Stimulated activated CD4-positive, alpha-beta T cell treated with anti-CD3 and anti-CD28 coated beads, TNF-alpha, amount 100 ng/mL, for 24 hours (primary cell): ENCODE data around the gene CCN6.

Source experiments
- DNase-seq, 3 experiments: peaks; one replicate each; pipeline ENCODE4 v3.0.0-alpha.2; 2020; ENCODE audit warnings: low read depth in 3 of 3

The CCN6 gene

DNA sequence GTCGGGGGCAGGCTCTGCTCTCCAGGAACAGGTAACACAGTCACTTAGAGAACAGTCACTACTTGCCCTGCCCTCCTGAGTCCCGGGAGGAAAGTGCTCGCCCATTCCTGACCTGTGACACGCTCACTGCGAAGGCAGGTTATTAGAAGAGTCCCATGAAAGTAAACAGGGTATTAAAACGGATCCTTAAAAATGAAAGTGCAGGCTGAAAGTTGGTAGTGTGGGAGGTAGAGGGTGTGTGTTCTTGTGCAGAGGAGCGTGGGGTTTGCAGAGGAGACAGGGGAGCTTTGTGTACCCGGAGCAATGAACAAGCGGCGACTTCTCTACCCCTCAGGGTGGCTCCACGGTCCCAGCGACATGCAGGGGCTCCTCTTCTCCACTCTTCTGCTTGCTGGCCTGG, at the start of gene CCN6:
CCN6 (plus strand) TSS at position 104 of the 400 bp plus-strand sequence; CDS start at position 358, 254 bp downstream.
- DNase-seq: no peak

DNA sequence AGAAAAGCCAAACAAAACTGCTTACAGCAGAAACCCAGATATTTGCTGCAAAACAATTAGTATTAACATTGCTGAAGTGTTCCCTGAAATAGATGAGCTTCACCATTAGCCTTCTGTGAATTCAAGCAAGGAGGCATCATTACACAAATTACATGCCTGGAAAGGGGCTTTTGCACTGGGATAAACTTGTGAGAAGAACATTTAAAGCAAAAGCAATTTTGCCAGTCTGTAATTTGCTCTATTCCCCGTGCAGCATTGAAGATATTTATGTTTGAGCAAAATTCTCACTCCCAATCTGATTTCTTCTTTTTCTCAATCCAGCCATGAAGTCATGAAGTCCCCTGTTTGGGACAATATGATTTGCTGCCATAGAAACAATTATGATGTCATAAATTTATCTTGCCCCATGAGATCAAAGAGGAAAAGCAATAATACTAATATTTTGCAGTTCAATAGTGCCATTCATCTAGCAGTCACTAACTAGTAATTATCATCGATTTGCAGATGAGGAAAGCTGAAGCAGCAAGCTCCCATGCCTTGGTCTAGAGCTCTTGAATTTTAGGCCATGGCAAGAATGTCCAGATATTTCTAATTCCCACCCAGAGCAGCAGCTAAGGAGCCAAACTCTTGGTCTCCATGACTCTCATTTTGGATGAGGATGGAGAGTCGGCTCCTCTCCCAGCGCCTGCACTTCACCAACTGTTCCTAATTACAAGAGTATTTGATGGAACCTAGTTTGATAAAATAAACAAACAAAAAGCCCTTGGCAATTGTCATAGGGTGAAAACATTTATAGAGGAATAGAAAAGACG, 49.5 kb upstream of the CCN6 start:
- no peak for DNase-seq

DNA sequence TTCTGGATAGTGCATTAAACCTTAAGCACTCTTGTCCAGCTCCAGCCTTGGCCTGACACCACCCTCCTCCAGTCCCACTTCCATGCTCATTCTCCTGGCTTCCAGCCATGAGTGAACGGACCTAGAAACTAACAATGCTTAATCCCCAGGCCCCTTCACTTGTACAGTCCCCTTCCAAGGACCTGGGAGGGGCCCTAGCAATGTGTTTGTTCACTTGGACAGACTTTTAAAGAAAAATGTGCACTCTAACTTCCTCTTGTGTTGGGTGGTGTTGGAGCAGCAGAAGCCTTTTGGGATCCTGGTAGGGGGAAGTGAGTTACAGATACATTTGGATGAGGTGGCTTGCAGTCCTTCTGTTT, 48.9 kb upstream of the CCN6 start:
- no peak for DNase-seq

DNA sequence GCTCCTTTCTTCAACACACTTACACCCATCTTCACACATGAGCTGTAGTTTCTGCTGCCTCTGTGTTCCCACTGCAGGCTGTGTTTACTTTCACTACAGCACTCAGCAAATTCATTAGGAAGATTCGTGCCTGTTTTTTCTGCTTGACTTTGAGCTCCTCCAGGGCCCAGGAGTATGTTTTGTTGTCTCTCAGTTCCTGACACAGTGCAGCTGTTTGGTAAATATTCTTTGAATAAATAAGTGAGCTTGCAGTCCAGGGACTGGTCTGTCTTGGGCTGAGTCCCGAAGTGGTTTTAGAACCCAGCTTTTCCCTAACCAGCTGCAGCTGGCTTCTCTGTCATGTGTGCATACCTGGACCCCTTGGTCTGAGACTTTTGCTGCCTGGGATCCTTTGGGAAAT, 46.6 kb upstream of the CCN6 start:
- no peak for DNase-seq

DNA sequence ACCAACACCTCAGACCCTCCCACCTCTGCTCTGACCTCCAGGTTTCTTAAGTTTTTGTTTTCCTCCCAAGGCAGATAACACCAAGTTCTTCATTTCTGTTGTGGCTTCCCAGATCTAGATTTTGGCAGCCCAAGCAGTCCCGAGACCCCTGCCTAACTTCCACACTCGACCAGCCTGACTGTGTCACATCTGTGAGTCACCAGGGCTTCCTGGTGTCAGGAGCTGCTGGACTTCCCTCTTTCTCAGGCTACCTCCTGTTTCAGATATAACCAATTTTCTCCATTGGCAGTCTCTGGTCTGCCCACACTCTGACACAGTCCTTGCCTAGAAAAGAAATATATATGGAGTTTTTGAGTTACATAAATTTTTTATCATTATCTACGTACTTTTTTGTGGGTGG, 46.1 kb upstream of the CCN6 start:
- no peak for DNase-seq

DNA sequence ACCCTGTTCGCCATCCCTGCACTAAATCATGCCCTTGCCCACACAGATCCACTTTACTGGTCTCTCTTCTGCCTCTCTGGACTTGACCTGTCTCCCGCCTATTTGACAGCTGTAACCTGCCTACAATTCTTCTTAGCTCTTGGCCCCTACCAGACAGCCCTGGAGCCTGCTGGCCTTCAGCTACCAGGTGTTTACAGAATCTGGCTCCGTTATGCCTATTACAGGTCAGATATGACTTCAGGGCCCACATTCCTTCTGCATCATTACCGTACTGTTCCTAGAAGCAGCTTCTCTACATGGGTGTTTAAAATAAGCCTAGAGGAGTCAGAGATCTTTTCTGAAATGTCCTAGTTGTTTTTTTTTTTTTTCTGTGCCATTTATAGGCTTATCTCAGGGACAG, 45.4 kb upstream of the CCN6 start:
- no peak for DNase-seq

DNA sequence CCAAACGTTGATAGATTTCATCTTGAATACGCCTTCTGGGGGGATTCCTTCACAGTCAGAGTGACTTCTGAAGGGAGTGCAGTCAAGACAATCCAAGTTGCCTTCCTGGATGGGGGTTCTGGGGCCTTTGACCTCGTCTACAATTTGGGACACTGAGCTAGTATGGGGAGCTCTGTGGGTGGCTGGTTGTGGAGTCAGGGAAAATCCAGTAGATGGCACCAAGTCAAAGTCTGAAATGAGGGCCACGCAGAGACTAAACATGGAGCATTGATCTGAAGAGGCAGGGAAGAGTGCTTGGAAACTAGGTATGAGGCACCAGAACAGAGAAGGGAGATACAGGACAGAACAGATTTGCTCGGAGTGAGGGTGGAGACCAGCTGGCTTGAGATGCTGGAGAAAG, 43.6 kb upstream of the CCN6 start:
- DNase-seq: no peak

DNA sequence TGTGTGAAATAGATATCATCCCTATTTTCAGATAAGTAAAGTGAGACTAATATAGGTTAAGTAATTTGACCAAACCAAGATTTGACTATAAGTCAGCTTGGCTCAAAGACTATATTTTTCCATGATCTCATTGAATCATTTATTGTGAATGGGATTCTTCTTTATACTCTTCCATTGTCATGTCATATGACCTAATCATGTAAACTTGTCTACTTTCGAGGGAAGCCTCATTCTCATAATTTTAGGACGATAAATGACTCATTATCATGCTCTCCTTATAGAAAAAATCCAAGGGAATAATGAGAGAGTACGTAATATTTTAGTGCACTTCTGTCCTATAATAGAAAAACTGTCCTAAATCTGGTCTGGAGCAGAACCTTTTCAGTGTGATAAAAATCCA, 40.9 kb upstream of the CCN6 start:
- no peak for DNase-seq

DNA sequence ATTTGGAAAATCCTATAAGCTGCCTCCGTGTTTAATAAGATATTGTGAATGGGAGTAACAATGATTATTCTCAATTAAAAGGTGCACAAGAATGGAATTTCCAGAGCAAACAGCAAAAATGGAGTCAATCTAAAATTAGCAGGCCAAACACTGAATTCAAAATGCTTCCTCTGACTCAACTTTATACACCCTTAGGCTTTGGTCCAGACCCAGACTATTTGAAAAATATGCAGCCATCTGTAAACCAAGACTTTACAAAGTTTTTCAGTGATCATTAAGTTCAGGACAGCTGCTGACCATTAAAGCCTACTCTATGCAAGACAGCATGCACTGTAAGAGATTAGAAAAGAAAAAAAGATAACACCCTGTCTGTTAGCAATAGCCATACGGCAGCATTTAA, 39.4 kb upstream of the CCN6 start:
- no peak for DNase-seq

DNA sequence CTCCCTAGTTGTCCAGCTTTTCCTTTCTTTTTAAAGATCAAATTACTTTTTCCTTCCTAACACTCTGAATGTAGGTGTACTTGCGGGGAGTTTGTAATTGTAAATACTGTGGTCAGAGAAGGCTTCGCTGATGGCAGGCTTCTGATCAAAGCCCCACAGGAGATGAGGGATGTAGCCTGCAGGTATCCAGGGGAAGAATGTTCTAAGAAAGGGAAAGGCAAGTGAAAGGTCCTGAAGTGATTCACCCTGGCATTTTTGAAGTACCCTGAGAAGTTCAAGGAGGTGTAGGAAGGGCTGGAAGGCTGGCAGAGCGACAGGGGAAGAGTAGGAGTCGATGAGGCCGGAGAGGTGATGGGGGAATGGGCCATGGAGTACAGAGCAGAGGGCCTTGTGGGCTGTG, 38.2 kb upstream of the CCN6 start:
- no peak for DNase-seq

DNA sequence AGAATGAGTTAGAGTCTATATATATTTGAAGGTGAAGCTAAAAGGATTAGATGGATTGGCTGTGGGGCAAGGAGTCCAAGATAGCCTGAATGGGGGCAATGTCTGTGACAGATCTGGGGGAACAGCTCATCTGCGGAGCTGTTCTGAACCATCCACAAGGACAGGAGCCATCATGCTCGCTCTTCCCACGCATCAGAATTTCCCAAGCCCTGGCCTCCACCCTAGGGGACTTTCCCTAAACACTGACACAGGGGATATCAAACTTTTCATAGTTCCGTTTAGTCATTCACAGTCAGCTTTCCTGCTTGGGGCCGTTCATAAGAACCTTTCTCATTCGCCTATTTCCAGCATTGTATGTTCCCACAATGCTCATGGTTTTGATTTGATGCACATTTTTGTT, 37.6 kb upstream of the CCN6 start:
- DNase-seq: peak; percentile 35 to 73 (median 66)

DNA sequence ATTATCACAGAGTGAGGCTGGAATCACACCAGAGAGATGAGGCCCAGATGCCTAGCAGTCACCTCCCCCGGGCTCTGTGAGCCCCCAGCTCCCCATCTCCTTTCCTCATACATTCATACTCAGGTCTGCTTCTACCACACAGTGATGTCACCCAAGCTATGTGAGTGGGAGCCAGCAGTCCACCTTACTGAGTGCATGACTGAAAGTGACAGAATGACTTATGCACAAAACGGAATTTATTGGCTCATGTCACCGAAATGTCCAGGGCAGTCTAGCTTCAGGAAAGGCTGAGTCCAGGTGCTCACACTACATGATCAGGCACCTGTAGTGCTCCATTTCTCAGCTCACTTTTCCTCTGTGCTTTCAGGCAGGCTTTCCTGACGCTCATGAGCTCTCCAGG, 36.7 kb upstream of the CCN6 start:
- DNase-seq: peak in 2 of 3 experiments; percentile 37 to 40

DNA sequence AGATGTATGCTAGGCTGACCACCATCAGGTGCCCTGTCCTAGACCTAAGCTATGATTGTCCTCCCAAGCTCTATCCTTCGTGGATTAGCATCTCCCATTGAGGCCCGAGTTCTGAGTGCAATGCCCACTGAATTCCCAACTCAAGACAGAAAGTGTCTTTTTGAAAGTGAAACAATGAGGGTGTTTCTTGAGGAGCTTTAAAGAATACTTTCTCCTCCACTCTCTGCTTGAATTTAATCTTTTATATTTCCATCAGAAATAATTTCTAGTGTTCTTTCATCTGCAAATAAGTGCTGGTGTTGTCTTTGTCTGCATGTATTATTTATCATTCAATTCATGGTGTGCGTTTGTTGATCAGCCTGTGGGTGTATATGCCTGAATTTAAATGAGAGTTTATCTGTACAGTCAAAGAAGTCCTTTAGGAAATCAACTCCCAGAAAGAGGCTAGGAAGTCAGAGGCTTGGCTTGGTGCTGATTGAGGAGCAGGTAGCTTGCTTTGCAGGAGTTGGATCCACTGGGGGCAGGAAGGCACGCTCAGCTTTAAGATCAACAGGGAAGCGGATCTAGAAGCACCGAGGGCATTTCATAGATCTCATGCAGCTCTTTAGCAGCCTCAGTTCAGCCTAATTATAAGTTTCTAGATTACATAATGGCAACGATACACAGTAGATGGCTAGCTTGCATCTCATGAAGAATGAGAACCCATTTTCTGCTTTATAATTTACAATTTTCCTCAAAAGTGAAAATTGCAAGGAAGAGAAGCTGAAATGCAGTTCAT, 36.0 kb upstream of the CCN6 start:
- DNase-seq: no peak

DNA sequence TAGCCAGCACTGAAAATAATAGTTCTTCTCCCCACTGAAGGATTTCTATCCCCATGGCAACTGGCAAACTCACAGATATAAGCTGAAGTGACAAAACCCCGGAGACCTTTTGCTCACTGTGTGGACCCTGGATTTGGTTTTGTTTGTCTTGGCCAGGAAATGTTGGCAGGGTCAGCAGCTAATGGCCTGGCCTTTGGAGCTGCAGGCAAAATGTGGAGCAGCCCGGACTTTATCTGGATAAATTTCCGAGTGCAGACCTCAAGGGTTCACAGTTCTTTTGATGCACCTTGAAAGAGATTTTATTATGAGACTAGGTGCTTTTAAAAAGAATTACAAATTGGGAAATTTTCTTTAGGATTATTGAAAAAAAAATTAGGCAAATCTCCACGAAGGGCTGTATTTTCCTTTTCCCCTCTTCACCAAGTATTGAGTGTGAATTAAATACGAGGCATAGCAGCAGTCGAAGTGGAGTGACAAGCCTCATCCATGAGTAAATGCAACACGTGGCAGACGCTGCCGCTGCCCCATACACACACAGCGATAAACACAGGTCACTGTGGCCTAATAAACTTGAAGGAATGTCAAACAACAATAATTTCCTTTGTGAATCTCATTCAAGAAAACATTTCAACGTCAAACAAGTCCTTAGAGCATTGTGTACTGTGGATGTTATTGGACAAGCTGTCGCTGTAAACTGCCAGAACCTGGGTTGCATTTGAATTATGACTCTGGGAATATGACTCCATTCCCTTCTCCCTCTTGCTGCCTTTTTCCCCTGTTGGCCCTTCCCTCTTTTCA, 35.1 kb upstream of the CCN6 start:
- DNase-seq: no peak

DNA sequence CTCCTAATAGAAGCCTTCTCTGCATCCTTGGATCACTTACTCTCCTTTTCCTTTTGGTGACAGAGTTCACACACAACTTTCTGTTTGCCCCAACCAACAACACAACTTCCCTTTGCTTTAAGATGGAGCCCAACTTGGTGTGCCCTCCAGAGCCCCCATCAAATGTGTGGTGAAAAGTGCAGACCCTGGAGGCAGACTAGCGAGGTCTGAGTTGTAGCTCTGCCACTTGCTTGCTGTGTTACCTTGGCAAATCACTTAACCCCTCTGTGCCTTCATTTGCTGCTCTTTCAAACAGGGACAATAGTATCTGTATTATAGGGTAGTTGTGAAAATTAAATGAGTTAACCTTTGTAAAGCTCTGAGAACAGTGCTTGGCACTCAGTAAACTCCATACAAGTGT, 34.3 kb upstream of the CCN6 start:
- no peak for DNase-seq

DNA sequence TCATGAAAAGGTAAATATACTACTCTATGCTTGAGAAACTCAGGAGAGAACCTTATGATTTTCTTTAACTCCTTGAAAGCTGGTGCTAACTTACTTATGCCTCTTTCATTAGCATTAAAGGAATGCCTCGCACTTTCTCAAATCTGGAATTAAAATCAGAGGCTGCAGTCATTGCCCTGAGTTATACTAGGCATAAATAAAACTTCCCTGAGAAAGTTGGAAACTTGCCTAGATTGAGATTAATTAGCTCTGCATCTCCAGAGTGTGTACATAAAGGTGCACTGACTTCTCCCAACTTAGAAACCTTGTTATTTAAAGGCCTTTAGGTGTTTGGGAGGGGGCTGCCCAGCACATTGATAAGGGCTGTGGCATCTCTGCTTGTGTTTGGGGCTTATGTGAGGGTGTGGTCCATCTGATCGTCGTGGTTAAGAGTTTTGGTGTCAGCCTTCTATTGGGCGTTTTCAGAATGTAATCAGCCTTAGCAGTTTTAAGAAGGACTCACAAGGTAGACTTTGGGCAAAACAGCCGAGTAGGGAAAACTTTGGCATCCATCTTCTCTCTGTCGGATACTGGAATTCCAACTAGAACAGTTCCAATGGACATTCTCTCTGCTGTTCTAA, 32.1 kb upstream of the CCN6 start:
- DNase-seq: no peak

DNA sequence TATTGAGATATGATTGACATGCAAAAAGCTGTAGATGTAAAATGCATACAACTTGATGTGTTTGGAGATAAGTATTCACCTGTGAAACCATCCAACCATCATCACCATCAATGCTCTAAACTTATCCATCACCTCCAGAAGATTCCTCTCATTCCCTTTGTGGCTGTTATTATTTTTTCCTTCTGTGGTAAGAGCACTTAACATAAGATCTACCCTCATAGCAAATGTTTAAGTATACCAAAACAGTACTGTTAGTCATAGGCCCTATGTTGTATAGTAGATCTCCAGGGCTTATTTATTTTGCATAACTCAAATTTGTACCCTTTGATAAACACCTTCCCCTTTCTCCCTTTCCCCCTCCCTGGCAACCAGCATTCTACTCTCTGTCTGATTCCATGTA, 31.2 kb upstream of the CCN6 start:
- DNase-seq: no peak

DNA sequence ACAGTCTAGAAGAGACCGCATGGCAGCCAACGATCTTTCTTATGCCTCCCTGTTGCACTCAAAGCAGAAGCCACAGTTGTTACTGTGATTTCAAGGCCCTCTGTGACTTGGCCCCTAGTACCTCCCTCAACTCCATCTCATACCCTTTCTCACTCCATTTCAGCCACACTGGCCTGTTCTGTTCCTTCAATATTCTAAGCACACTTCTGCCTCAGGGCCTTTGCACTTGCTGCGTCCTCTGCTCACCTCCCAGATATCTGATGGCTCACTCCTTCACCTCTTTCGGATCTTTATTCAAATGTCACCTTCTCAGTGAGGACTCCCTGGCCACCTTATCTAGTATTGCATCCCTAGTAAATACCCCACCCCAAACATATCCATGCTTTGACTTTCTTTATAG, 29.4 kb upstream of the CCN6 start:
- no peak for DNase-seq

DNA sequence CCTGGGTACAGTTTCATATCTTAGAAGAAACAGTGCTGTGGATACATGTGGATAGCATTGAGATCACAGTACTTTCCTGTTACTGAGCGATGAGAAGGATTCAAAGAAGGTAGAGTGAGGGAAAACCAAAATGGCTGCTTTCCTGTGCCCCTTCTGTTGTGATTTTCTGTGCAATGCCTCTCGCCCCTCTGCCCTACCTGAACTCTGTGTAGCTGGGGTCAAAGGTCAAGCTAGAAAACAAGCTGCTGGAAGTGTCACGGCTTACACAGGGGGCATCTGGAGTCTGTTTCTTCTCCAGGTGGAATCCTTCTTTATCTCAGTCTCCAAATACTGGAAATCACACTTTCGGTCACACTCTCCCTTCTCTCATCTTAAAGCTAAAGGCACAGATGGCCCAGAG, 27.0 kb upstream of the CCN6 start:
- no peak for DNase-seq

DNA sequence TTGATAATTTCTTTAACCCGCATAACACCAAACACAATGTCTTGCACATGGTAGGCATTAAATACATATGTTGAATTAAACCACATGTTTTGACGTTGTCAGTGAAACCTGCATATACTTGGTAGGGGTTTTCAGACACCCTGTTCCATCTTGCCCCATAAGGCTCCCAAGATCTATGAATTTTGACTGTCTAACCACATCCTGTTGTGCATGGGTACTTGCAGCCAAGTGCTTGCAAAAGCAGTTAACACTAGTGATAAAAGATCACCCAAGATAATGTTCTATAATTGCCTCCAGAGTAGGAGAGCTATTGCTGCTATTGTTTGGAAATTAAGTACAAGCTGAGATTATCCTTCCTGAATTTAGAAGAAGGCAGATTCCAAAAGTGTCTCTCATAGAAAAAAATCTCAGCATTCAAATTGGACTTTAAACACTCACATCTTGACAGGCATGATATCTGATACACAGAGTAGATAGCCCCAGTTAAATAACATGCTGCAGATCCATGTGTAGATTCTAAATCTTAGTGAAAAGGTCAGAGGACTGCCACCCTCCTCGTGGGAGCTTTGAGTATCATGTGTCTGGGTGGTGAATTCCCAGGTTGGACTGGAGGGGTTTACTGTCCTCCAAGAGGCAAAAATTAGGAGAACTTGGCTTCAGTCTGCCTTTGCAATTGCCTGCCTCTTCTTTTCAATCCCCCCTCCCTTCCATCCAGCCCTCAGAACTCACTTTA, 25.8 kb upstream of the CCN6 start:
- peak in 2 of 3 experiments; percentile 21 to 23 for DNase-seq

DNA sequence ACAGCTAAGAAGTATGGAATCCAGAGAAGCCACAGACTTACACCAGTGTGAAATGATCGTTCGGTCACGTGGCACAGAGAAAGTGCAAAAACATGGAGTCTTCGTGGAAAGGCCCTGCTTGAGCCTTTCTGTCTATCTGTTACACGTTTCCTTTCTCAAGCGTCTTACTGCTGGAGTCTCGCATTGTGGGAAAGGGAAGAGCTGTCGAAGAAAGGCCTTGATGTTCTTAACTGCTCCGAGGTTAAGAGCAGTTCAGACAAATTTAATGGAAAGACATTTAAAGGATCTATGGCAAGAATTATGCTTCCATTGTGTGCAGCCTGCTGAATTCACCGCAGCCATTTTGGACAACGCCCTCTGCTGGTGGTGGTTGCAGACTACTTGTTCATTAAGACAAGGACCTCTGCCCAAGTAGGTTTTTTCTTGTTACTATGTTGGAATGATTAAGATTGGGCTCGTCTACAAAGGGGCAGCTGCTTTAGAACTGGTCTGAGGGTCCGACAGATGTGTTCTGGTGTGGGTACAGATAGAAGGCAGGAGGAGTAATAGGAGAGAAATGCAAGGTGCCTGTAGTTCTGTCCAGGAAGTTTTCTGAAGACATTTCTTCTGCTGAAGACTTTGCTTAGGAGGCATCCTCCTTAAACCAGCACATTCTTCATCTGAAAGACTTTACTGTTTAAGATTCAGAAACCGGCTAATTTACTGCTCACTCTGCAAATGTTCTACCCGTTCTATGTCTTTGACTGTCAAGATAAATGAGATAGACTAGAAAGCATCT, 24.7 kb upstream of the CCN6 start:
- peak; percentile 44 to 76 (median 51) for DNase-seq
